Measurements from ENCODE around the gene IRS1.

Gene IRS1

GRCh38 chr2:226797989-226798421 lies 1.6 kb downstream of the IRS1 start:
- H3K4me2 ChIP-seq (ENCODE audit: low read length) = no peak overlapping the region
- H3K4me3 ChIP-seq (ENCODE audit: low read depth, low read length) = no peak overlapping the region
- no peaks in the 10 kb centered on the region for H3K27me3 ChIP-seq (ENCODE audit: control insufficient read depth, insufficient read depth, low read length)
- H3K4me1 ChIP-seq = peaks cover 4% of the 10 kb centered on the region
- peak overlapping the region; percentile 89 for H2AFZ ChIP-seq
- H3K27ac ChIP-seq = peak overlapping the region; percentile 80
- H3K79me2 ChIP-seq = no peaks in the 10 kb centered on the region
- H3K9me3 ChIP-seq (ENCODE audit: control insufficient read depth, low read length) = no peaks in the 10 kb centered on the region
- TF ChIP-seq CTCF (IDR thresholded peaks at IDR 0.05) = no peak
- H3K9ac ChIP-seq = no peak overlapping the region
- no peaks in the 10 kb centered on the region for H3K36me3 ChIP-seq (ENCODE audit: control insufficient read depth, insufficient read depth, low read length)

DNA sequence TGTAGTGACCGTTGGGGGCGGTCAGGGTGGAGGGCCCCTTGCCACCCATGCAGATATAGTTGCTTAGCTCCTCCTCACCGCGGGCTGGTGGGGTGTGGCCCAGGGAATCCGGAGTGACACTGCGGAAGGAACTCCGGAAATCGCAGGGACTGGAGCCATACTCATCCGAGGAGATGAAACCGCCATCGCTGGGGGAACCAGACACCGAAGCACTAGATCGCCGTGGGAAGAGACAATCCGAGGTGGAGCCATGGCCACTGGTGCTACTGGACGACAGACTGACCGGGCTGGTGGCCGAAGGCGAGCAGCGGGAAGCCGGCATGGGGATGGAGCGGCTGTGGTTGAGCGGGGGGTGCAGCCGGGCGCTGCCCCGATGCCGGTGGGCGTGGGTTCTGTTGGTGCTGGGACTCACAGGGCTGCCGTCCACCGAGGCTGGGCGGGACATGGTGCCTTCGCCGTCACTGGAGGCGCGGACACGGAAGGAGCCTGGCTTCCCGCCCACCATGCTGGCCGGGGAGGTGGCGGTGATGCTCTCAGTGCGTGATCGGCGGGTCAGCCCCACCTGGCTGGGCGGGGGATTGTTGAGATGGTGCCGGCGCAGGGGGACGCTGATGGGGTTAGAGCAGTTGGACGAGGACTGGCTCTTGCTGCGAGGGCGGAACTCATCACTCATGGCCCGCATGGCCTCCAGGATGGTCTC lies 2.2 kb downstream of the IRS1 start:
- Histone ChIP-seq H3K4me1 (peaks cover 4% of the 10 kb centered on the region), H3K9ac (no peak overlapping the region), H3K27ac (peak overlapping the region; percentile 80)

DNA sequence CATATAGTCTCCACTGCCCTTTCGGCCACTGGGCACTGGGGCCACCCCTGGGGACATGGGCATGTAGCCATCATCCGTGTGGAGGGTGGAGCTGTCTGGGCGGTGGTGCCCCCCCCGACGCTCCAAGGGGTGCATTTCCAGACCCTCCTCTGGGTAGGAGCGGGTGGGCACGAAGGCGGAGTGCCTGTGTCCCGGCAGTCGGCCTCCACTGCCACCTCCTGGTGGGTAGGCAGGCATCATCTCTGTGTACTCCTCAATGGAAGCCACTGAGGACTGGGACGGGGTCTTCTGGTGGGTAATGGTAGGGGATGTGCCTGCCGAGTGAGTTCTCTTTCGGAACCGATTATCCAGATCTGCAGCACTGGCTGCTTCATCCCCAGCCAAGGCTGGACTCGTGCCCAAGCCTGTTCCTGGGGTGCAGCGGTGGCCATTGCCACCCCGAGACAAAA lies 2.8 kb downstream of the IRS1 start:
- Histone ChIP-seq H2AFZ (no peak overlapping the region), H3K27me3 (ENCODE audit: control insufficient read depth, insufficient read depth, low read length) (no peaks in the 10 kb centered on the region), H3K9me3 (ENCODE audit: control insufficient read depth, low read length) (no peaks in the 10 kb centered on the region), H3K9ac (no peak overlapping the region), H3K4me3 (ENCODE audit: low read depth, low read length) (no peak overlapping the region), H3K4me2 (ENCODE audit: low read length) (no peak overlapping the region), H3K4me1 (peaks cover 8% of the 10 kb centered on the region), H3K36me3 (ENCODE audit: control insufficient read depth, insufficient read depth, low read length) (no peaks in the 10 kb centered on the region), H3K79me2 (no peaks in the 10 kb centered on the region), H3K27ac (no peak overlapping the region)
- TF ChIP-seq CTCF (IDR thresholded peaks at IDR 0.05) = peak; percentile 30

More for the DNA sequence above, 2.2 kb downstream of the IRS1 start:
- TF ChIP-seq CTCF (IDR thresholded peaks at IDR 0.05) = no peak
- H2AFZ ChIP-seq = no peak overlapping the region
- no peaks in the 10 kb centered on the region for H3K79me2 ChIP-seq
- no peak overlapping the region for H3K4me2 ChIP-seq (ENCODE audit: low read length)
- no peaks in the 10 kb centered on the region for H3K36me3 ChIP-seq (ENCODE audit: control insufficient read depth, insufficient read depth, low read length)
- H3K27me3 ChIP-seq (ENCODE audit: control insufficient read depth, insufficient read depth, low read length) = no peaks in the 10 kb centered on the region
- no peaks in the 10 kb centered on the region for H3K9me3 ChIP-seq (ENCODE audit: control insufficient read depth, low read length)
- H3K4me3 ChIP-seq (ENCODE audit: low read depth, low read length) = no peak overlapping the region

GRCh38 chr2:226796012-226796839 lies 3.4 kb downstream of the IRS1 start:
- Histone ChIP-seq H2AFZ (no peak overlapping the region), H3K4me3 (ENCODE audit: low read depth, low read length) (no peak overlapping the region), H3K36me3 (ENCODE audit: control insufficient read depth, insufficient read depth, low read length) (no peaks in the 10 kb centered on the region), H3K9ac (no peak overlapping the region), H3K27ac (no peak overlapping the region), H3K4me2 (ENCODE audit: low read length) (no peak overlapping the region), H3K27me3 (ENCODE audit: control insufficient read depth, insufficient read depth, low read length) (no peaks in the 10 kb centered on the region), H3K9me3 (ENCODE audit: control insufficient read depth, low read length) (no peaks in the 10 kb centered on the region), H3K4me1 (peaks cover 8% of the 10 kb centered on the region), H3K79me2 (no peaks in the 10 kb centered on the region)
- TF ChIP-seq CTCF (IDR thresholded peaks at IDR 0.05) = no peak

Data from parathyroid adenoma (tissue), 2 donors.